Adrenal gland (tissue), 12 donors: ENCODE data around the gene ITGA1. TPM values are rescaled to one million over a fixed set of nuclear protein-coding genes. Genes with fewer than 3 reads are reported as not detected.

Experiments
- DNase-seq, 7 donors: peaks; one replicate each; pipeline ENCODE4 v3.0.0-alpha.2; 2019 to 2020
- H3K27ac ChIP-seq, 5 donors: fragments of 200-600 bp; sonication (generic) in 4 of 5; 1 replicate in 3 of 5; 2 replicates in 2 of 5; pipeline versions ENCODE4 v1.5.1 to v1.8.0; 2016 to 2020; ENCODE audit warnings: mild to moderate bottlenecking in 1 of 5
- H3K27me3 ChIP-seq: fragments of 200-600 bp; 2 replicates; pipeline ENCODE4 v1.8.0; 2021
- H3K36me3 ChIP-seq, 2 donors: fragments of 200-600 bp; replicated peaks in 1 of 2; 1 replicate in 1 of 2; 2 replicates in 1 of 2; pipeline versions ENCODE4 v1.5.1 to v1.8.0; 2018 to 2022
- H3K4me1 ChIP-seq, 2 donors: fragments of 200-600 bp; replicated peaks in 1 of 2; 1 replicate in 1 of 2; 2 replicates in 1 of 2; pipeline versions ENCODE4 v1.5.1 to v1.8.0; 2018 to 2021
- H3K4me3 ChIP-seq, 4 donors: fragments of 200-600 bp; sonication (generic) in 3 of 4; one replicate each; pipeline ENCODE4 v1.5.1; 2016 to 2018
- H3K9me3 ChIP-seq, 3 donors: fragments of 200-600 bp; sonication (generic) in 1 of 3; replicated peaks in 1 of 3; 1 replicate in 2 of 3; 2 replicates in 1 of 3; pipeline versions ENCODE4 v1.5.1 to v1.8.0; 2016 to 2021
- POLR2A ChIP-seq, 2 donors: fragments of 450-650 bp; IDR thresholded peaks; one replicate each; pipeline ENCODE4 v1.6.1; 2017; ENCODE audit warnings: antibody characterized with exemption in 2 of 2, mild to moderate bottlenecking in 2 of 2, moderate library complexity in 1 of 2
- WGBS, 4 donors: extraction: QIAGEN DNeasy Blood & Tissue Kit in 2 of 4; methylation state at CpG; one replicate each; pipeline versions ENCODE4 v1.1.5 to v1.1.7; 2013 to 2017; 5-methylcytosine and 5-hydroxymethylcytosine counted together
- intact Hi-C, 2 donors: fragments of 100-400 bp; cut with DNase I; formaldehyde crosslinking; loops; one replicate each; pipeline versions ENCODE4 v1.14.1 to v1.15.0; 2022 to 2023
- polyA plus RNA-seq, 3 donors: library from polyadenylated mRNA; stranded (reverse); fragments of 200-250 nt in 2 of 3; fragments of 350-450 nt in 1 of 3; fragmentation: Illumina TruSeq in 1 of 3; extraction: RNeasy Lipid Tissue Mini Kit (QIAGEN cat#74804) in 1 of 3; gene quantifications; one replicate each; pipeline ENCODE4 v1.2.3, GENCODE V29; 2013 to 2014
- total RNA-seq, 9 donors: library from RNA; depleted of rRNA in 4 of 9; stranded (reverse); fragments of >200 nt in 4 of 9; fragments of 120-200 nt in 1 of 9; fragmentation: NEBNext Ultra II Directional in 1 of 9; extraction: Animal tissue kit (Norgen Biotek cat#: 25700) in 1 of 9; gene quantifications; one replicate each; pipeline versions ENCODE4 v1.1.0 to v1.2.4, GENCODE V29; 2013 to 2023
- TF ChIP-seq, protein P1 (sequence below), 6 experiments: fragments of 450-650 bp in 4 of 6; fragments of 200-600 bp in 2 of 6; sonication (generic) in 1 of 6; IDR thresholded peaks; 1 replicate in 5 of 6; 2 replicates in 1 of 6; pipeline versions ENCODE4 v1.5.1 to v1.8.0; 2016 to 2021; ENCODE audit warnings: antibody characterized with exemption in 6 of 6, mild to moderate bottlenecking in 2 of 6, moderate library complexity in 1 of 6
- donor health status: healthy with polysubstance abuse.
- donor health status: Bipolar disorder and iron deficiency.
- donor health status: DM: yes; HTN: yes; CAD: no.
- donor health status: DM: no; HTN: no; CAD: no.
- donor health status: DM: no; HTN: no; CAD: no.
- donor health status: DM: yes; HTN: yes; CAD: no.

ITGA1 gene
- total and polyA plus RNA-seq, 12 donors, result 30.0 to 371 (median 149) TPM

DNA sequence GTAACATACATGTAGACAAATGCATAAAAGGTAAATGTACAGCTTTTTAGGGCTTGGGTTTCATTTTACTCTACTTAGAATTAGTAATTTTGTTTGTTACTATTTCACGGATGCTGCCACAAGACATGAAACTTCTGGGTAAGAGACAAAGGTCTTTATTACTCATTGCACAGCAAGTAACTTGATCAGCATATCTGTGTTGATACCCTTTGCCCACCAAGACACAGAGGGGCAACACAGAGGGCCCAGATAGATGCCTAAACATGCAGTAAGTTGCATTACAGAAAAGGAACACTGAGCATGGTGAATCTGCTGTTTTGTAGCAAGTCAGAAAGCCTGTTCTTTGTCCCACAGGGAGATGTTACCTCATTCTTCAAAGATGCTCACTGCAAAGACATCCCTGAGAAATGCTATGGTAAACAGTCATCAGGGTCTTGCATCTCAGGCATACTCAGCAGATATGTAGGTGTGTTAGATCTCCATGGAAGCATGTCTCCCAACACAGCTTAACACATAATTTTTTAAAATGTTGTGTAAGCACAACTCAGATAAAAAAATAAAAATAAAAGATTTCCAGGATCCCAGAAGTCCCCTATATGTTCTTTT is 211.7 kb downstream of the ITGA1 start:
- intact Hi-C loops, result no loop called here
- Histone ChIP-seq H3K4me3 (no peak overlapping the region), H3K27ac (no peak overlapping the region)

DNA sequence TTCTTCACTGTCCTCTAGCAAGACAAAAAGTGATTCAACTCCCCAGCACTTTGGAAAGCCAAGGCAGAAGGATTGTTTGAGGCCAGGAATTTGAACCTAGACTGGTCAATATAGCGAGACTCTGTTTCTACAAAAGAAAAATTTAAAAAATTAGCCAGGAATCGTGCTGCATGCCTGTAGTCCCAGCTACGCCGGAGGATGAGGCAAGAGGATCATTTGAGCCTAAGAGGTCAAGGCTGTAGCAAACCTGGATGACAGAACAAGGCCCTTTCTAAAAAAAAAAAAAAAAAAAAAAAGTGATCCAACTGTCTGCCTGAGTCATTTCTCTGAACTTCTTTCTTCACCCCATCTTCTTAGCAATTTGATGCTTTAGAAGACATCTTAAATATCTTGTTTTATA is 213.8 kb downstream of the ITGA1 start:
- intact Hi-C loops, result no loop called here
- TF ChIP-seq, protein P1, sequence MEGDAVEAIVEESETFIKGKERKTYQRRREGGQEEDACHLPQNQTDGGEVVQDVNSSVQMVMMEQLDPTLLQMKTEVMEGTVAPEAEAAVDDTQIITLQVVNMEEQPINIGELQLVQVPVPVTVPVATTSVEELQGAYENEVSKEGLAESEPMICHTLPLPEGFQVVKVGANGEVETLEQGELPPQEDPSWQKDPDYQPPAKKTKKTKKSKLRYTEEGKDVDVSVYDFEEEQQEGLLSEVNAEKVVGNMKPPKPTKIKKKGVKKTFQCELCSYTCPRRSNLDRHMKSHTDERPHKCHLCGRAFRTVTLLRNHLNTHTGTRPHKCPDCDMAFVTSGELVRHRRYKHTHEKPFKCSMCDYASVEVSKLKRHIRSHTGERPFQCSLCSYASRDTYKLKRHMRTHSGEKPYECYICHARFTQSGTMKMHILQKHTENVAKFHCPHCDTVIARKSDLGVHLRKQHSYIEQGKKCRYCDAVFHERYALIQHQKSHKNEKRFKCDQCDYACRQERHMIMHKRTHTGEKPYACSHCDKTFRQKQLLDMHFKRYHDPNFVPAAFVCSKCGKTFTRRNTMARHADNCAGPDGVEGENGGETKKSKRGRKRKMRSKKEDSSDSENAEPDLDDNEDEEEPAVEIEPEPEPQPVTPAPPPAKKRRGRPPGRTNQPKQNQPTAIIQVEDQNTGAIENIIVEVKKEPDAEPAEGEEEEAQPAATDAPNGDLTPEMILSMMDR (IDR thresholded peaks at IDR 0.05), result no peak
- TF ChIP-seq POLR2A (IDR thresholded peaks at IDR 0.05), result no peak
- Histone ChIP-seq H3K4me1 (peaks cover 2 to 20% of the 10 kb centered on the region in 2 donors), H3K9me3 (no peaks in the 10 kb centered on the region), H3K36me3 (no peaks in the 10 kb centered on the region), H3K4me3 (no peak overlapping the region), H3K27me3 (no peaks in the 10 kb centered on the region), H3K27ac (peak overlapping the region in 2 of 5 donors; percentile 4 to 43)
- WGBS, 4 donors, result 45 to 72% (median 56%) methylated on average over 4 of the region's 4 CpGs
- DNase-seq, result peak in 2 of 7 donors; percentile 22 to 35

More for the DNA sequence above, 211.7 kb downstream of the ITGA1 start:
- no peak for DNase-seq
- H3K36me3 ChIP-seq, result no peaks in the 10 kb centered on the region
- peaks cover 0 to 13% of the 10 kb centered on the region in 2 donors for H3K4me1 ChIP-seq
- WGBS, 4 donors, result 80 to 91% (median 86%) methylated on average over 1 of the region's 1 CpG
- H3K9me3 ChIP-seq, result no peaks in the 10 kb centered on the region
- H3K27me3 ChIP-seq, result no peaks in the 10 kb centered on the region
- TF ChIP-seq, protein P1 (IDR thresholded peaks at IDR 0.05), result no peak
- TF ChIP-seq POLR2A (IDR thresholded peaks at IDR 0.05), result no peak

DNA sequence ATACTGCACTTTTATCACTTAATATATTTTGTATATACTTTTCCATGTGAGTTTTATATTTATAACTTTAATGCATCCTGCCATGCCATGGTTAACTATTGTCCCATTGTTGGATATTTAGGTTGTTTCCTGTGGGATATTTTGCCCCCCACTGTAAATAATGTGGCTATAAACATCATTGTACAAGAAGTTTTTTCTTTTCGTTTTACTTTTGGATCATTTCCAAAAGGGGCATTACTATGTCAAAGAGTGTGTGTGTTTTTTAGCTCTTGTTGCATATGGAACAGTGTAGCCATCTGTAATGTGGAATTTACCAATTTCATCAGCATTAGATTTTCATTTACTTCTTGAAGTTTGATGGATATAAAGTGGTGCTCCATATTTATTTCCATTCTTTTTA is 214.8 kb downstream of the ITGA1 start:
- 74 to 81% (median 78%) methylated on average over 1 of the region's 1 CpG for WGBS, 4 donors
- H3K27me3 ChIP-seq, result no peaks in the 10 kb centered on the region
- H3K9me3 ChIP-seq, result no peaks in the 10 kb centered on the region
- no peak overlapping the region for H3K4me3 ChIP-seq
- intact Hi-C loops, result no loop called here
- no peak overlapping the region for H3K27ac ChIP-seq
- peaks cover 8 to 25% of the 10 kb centered on the region in 2 donors for H3K4me1 ChIP-seq
- DNase-seq, result no peak
- TF ChIP-seq, protein P1 (IDR thresholded peaks at IDR 0.05), result no peak
- no peak for TF ChIP-seq POLR2A (IDR thresholded peaks at IDR 0.05)
- H3K36me3 ChIP-seq, result no peaks in the 10 kb centered on the region

DNA sequence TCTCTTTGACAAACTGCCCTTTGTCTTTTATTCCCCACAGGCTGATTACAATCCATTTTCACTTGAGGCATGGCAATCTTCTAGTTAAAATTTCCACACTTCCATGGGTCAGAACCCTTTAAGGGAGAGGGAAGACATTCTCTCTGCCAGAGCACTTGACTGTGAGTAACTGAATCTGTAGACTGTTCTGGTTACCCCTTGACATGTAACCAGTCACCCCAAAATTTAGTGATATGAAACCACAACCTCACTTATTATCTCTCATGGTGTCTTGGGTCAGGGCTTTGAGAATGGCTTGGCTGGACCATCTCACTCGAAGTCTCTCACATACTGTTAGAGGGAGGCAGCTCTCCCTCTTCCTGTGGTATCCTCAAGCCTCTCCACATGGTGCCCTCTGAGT is 215.4 kb downstream of the ITGA1 start:
- TF ChIP-seq POLR2A (IDR thresholded peaks at IDR 0.05), result no peak
- TF ChIP-seq, protein P1 (IDR thresholded peaks at IDR 0.05), result no peak
- H3K27ac ChIP-seq, result no peak overlapping the region
- H3K27me3 ChIP-seq, result no peaks in the 10 kb centered on the region
- H3K9me3 ChIP-seq, result no peaks in the 10 kb centered on the region
- intact Hi-C loops, result no loop called here
- H3K4me3 ChIP-seq, result no peak overlapping the region
- 88 to 100% (median 99%) methylated on average over 1 of the region's 1 CpG for WGBS, 4 donors
- no peaks in the 10 kb centered on the region for H3K36me3 ChIP-seq
- no peak for DNase-seq
- H3K4me1 ChIP-seq, result peaks cover 8 to 25% of the 10 kb centered on the region in 2 donors
